CD14-positive monocyte (primary cell): ENCODE measurements around the gene SESN3. TPM values are rescaled to one million over a fixed set of nuclear protein-coding genes. Genes with fewer than 3 reads are reported as not detected.

Source experiments
- DNase-seq, 3 donors: peaks; one replicate each; pipeline ENCODE4 v3.0.0-alpha.2; 2011 to 2022
- H2AFZ ChIP-seq: 2 replicates; pipeline ENCODE4 v1.6.0; 2012; ENCODE audit warnings: mild to moderate bottlenecking, low read depth, low read length, inconsistent platforms; ENCODE audit not compliant: insufficient read depth, poor library complexity, severe bottlenecking
- H3K27ac ChIP-seq, 2 donors: 1 replicate in 1 of 2; 2 replicates in 1 of 2; pipeline ENCODE4 v1.5.1; 2012 to 2013; ENCODE audit warnings: low read length in 2 of 2, control low read depth in 1 of 2, inconsistent platforms in 1 of 2, low read depth in 1 of 2, mild to moderate bottlenecking in 1 of 2
- H3K27me3 ChIP-seq, 2 donors: one replicate each; pipeline versions ENCODE4 v1.6.0 to v1.6.1; 2011 to 2013; ENCODE audit warnings: low read length in 2 of 2; ENCODE audit not compliant: control insufficient read depth in 2 of 2, insufficient read depth in 2 of 2
- H3K36me3 ChIP-seq, 2 donors: replicated peaks in 1 of 2; 1 replicate in 1 of 2; 2 replicates in 1 of 2; pipeline versions ENCODE4 v1.5.1 to v1.6.1; 2012 to 2013; ENCODE audit warnings: low read length in 2 of 2, control low read depth in 1 of 2, inconsistent platforms in 1 of 2, mild to moderate bottlenecking in 1 of 2; ENCODE audit not compliant: insufficient read depth in 2 of 2, control insufficient read depth in 1 of 2
- H3K4me1 ChIP-seq, 2 donors: 1 replicate in 1 of 2; 2 replicates in 1 of 2; pipeline versions ENCODE4 v1.5.1 to v1.6.1; 2012 to 2013; ENCODE audit warnings: low read length in 2 of 2, control low read depth in 1 of 2, inconsistent platforms in 1 of 2, mild to moderate bottlenecking in 1 of 2, moderate library complexity in 1 of 2; ENCODE audit not compliant: insufficient read depth in 2 of 2, control insufficient read depth in 1 of 2
- H3K4me2 ChIP-seq: replicated peaks from 2 replicates; pipeline ENCODE3; 2012; ENCODE audit warnings: low read length, moderate library complexity, mild to moderate bottlenecking; ENCODE audit not compliant: poor library complexity, severe bottlenecking; ENCODE audit errors: extremely low read depth
- H3K4me3 ChIP-seq, 3 experiments: fragments of 200-600 bp in 1 of 3; sonication (generic) in 1 of 3; replicated peaks in 1 of 3; 1 replicate in 2 of 3; 2 replicates in 1 of 3; pipeline ENCODE4 v1.5.1; 2011 to 2013; ENCODE audit warnings: low read length in 3 of 3, mild to moderate bottlenecking in 3 of 3, control low read depth in 2 of 3, low read depth in 2 of 3, inconsistent platforms in 1 of 3, moderate library complexity in 1 of 3
- H3K79me2 ChIP-seq: 2 replicates; pipeline ENCODE4 v1.6.0; 2012; ENCODE audit warnings: mild to moderate bottlenecking, control low read depth, inconsistent platforms, low read length, moderate library complexity; ENCODE audit not compliant: insufficient read depth
- H3K9ac ChIP-seq: 2 replicates; pipeline ENCODE4 v1.6.0; 2017; ENCODE audit warnings: low read length, mild to moderate bottlenecking; ENCODE audit not compliant: insufficient read depth, poor library complexity, severe bottlenecking
- H3K9me3 ChIP-seq, 2 donors: replicated peaks in 1 of 2; 1 replicate in 1 of 2; 2 replicates in 1 of 2; pipeline versions ENCODE4 v1.5.1 to v1.6.1; 2012 to 2013; ENCODE audit warnings: low read length in 2 of 2, control low read depth in 1 of 2; ENCODE audit not compliant: control insufficient read depth in 1 of 2, insufficient read depth in 1 of 2
- H4K20me1 ChIP-seq: 2 replicates; pipeline ENCODE4 v1.6.0; 2012; ENCODE audit warnings: mild to moderate bottlenecking, low read length, control low read depth, moderate library complexity; ENCODE audit not compliant: insufficient read depth
- H3K27ac Mint-ChIP-seq, 7 donors: one replicate each; pipeline ENCODE4 v1.8.0; 2020; ENCODE audit warnings: mild to moderate bottlenecking in 7 of 7, mixed read lengths in 7 of 7, moderate library complexity in 6 of 7, inconsistent platforms in 2 of 7
- H3K27me3 Mint-ChIP-seq, 3 donors: one replicate each; pipeline ENCODE4 v1.8.0; 2021 to 2022; ENCODE audit warnings: low read depth in 3 of 3, mild to moderate bottlenecking in 3 of 3, mixed read lengths in 3 of 3, moderate library complexity in 3 of 3, inconsistent platforms in 1 of 3
- H3K36me3 Mint-ChIP-seq, 2 donors: one replicate each; pipeline ENCODE4 v1.8.0; 2020; ENCODE audit warnings: mixed read lengths in 2 of 2, inconsistent platforms in 1 of 2, mild to moderate bottlenecking in 1 of 2
- H3K4me1 Mint-ChIP-seq: one replicate; pipeline ENCODE4 v1.8.0; 2020; ENCODE audit warnings: mild to moderate bottlenecking, mixed read lengths
- H3K4me3 Mint-ChIP-seq, 2 donors: one replicate each; pipeline ENCODE4 v1.8.0; 2020; ENCODE audit warnings: mild to moderate bottlenecking in 2 of 2, mixed read lengths in 2 of 2, moderate library complexity in 1 of 2
- H3K9me3 Mint-ChIP-seq, 7 donors: one replicate each; pipeline ENCODE4 v1.8.0; 2020 to 2022; ENCODE audit warnings: mixed read lengths in 7 of 7, mild to moderate bottlenecking in 6 of 7, moderate library complexity in 6 of 7, inconsistent platforms in 2 of 7
- WGBS: methylation state at CpG from one replicate; pipeline ENCODE4 v1.1.5; 2013; ENCODE audit warnings: missing lambda C conversion rate; ENCODE audit not compliant: insufficient coverage; 5-methylcytosine and 5-hydroxymethylcytosine counted together
- intact Hi-C, 2 donors: fragments of 100-400 bp; cut with micrococcal nuclease; formaldehyde crosslinking; loops; one replicate each; pipeline versions ENCODE4 v1.15.0 to v1.15.1; 2023
- polyA plus RNA-seq, 3 donors: library from polyadenylated mRNA; depleted of rRNA in 1 of 3; unstranded in 2 of 3; stranded (reverse) in 1 of 3; fragments of 300-500 nt in 2 of 3; fragments of >200 nt in 1 of 3; fragmentation: Illumina TruSeq in 2 of 3; gene quantifications; 1 replicate in 2 of 3; 2 replicates in 1 of 3; pipeline ENCODE4 v1.2.3, GENCODE V29; 2012 to 2021
- TF ChIP-seq, protein P1 (sequence below): fragments of 200-600 bp; IDR thresholded peaks from one replicate; pipeline ENCODE4 v1.8.0; 2022; ENCODE audit warnings: antibody characterized with exemption, mild to moderate bottlenecking

The SESN3 gene
- polyA plus RNA-seq, 3 donors = 1.1 to 7.4 (median 1.4) TPM

DNA sequence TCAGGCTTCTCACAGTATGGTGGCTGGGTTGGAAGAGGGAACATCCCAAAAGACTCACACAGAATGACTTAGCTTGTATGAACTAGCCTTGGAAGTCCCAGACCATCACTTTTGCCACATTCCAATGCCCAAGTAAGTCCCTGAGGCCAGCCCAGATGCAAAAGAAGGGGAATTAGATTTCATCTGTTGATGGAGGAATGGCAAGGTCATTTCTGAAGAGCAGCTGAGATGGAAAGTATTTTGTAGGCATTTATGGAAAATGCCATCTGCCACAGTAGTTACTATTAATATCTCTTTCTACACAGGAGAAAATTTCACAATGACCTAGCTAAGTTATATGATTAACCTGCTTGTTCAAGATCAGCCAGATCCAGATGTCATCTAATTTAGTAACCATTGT lies 82.6 kb downstream of the SESN3 start:
- no peak overlapping the region for H3K4me2 ChIP-seq

DNA sequence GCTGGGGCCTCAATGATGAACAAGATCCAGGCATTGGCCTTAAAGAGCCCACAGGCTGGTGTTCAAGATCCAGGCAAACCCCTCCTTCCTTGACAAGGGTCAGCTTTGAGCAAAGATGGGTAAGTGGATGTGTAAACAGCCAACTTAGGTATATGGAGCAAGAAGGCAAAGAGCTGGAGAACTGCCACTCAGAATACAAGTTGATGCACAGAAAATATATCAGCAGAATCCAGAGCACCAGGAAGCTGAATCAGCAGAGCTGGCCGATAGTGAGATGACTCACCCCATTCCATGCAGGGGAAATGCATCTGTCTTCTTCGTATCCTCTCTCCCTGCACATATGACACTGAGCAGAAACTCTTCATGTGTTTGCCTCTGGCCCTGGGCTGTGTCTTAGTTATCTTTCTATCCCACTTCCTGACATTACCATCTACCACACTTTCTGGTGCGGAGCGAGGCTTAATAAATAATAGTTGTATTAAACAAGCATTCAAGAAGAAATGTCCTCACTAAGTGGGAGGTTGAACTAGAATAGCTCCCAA lies 83.6 kb downstream of the SESN3 start:
- Mint-ChIP-seq H3K4me1 (peaks cover 18% of the 10 kb centered on the region), H3K36me3 (no peaks in the 10 kb centered on the region), H3K4me3 (no peak overlapping the region), H3K27ac (no peak overlapping the region), H3K27me3 (peaks cover 2 to 20% (median 9%) of the 10 kb centered on the region in 3 donors), H3K9me3 (no peaks in the 10 kb centered on the region)
- no peaks in the 10 kb centered on the region for H4K20me1 ChIP-seq
- intact Hi-C loops = no loop called here
- peaks cover 9 to 18% of the 10 kb centered on the region in 2 donors for H3K4me1 ChIP-seq
- no peak overlapping the region for H2AFZ ChIP-seq
- TF ChIP-seq, protein P1, sequence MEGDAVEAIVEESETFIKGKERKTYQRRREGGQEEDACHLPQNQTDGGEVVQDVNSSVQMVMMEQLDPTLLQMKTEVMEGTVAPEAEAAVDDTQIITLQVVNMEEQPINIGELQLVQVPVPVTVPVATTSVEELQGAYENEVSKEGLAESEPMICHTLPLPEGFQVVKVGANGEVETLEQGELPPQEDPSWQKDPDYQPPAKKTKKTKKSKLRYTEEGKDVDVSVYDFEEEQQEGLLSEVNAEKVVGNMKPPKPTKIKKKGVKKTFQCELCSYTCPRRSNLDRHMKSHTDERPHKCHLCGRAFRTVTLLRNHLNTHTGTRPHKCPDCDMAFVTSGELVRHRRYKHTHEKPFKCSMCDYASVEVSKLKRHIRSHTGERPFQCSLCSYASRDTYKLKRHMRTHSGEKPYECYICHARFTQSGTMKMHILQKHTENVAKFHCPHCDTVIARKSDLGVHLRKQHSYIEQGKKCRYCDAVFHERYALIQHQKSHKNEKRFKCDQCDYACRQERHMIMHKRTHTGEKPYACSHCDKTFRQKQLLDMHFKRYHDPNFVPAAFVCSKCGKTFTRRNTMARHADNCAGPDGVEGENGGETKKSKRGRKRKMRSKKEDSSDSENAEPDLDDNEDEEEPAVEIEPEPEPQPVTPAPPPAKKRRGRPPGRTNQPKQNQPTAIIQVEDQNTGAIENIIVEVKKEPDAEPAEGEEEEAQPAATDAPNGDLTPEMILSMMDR = no peak
- no peak overlapping the region for H3K4me3 ChIP-seq
- no peak overlapping the region for H3K27ac ChIP-seq
- H3K36me3 ChIP-seq = no peaks in the 10 kb centered on the region
- no peaks in the 10 kb centered on the region for H3K9me3 ChIP-seq
- peak; percentile 20 to 50 (median 29) for DNase-seq
- WGBS = 0% methylated on average over 2 of the region's 4 CpGs
- H3K27me3 ChIP-seq = peaks cover 0 to 6% of the 10 kb centered on the region in 2 donors
- H3K79me2 ChIP-seq = no peaks in the 10 kb centered on the region
- H3K9ac ChIP-seq = no peak overlapping the region
- no peak overlapping the region for H3K4me2 ChIP-seq

More for the DNA sequence above, 82.6 kb downstream of the SESN3 start:
- Histone ChIP-seq H3K4me1 (peaks cover 17 to 28% of the 10 kb centered on the region in 2 donors), H3K27ac (no peak overlapping the region), H2AFZ (no peak overlapping the region), H4K20me1 (no peaks in the 10 kb centered on the region), H3K9ac (no peak overlapping the region), H3K4me3 (no peak overlapping the region), H3K27me3 (peaks cover 0 to 6% of the 10 kb centered on the region in 2 donors), H3K79me2 (no peaks in the 10 kb centered on the region), H3K9me3 (no peaks in the 10 kb centered on the region), H3K36me3 (no peaks in the 10 kb centered on the region)
- intact Hi-C loops = no loop called here
- no peak for DNase-seq
- peaks cover 2 to 20% (median 6%) of the 10 kb centered on the region in 3 donors for H3K27me3 Mint-ChIP-seq
- no peaks in the 10 kb centered on the region for H3K36me3 Mint-ChIP-seq
- peaks cover 28% of the 10 kb centered on the region for H3K4me1 Mint-ChIP-seq
- no peaks in the 10 kb centered on the region for H3K9me3 Mint-ChIP-seq
- H3K4me3 Mint-ChIP-seq = no peak overlapping the region
- H3K27ac Mint-ChIP-seq = no peak overlapping the region
- TF ChIP-seq, protein P1 = no peak
